Gastroesophageal sphincter (tissue), 3 donors: ENCODE measurements around the gene CDH13.

Experiments
- EP300 ChIP-seq: sonication (generic); formaldehyde crosslinking; IDR thresholded peaks from one replicate; pipeline ENCODE4 v1.6.1; 2017; ENCODE audit warnings: antibody characterized with exemption, mild to moderate bottlenecking
- POLR2A ChIP-seq, 2 donors: fragments of 450-650 bp; IDR thresholded peaks; one replicate each; pipeline ENCODE4 v1.6.1; 2017; ENCODE audit warnings: antibody characterized with exemption in 2 of 2, mild to moderate bottlenecking in 2 of 2, moderate library complexity in 1 of 2
- POLR2AphosphoS5 ChIP-seq: sonication (generic); formaldehyde crosslinking; IDR thresholded peaks from one replicate; pipeline ENCODE4 v1.6.1; 2017; ENCODE audit warnings: antibody characterized with exemption
- TF ChIP-seq, protein P1 (sequence below), 4 experiments: fragments of 200-600 bp in 2 of 4; fragments of 450-650 bp in 2 of 4; sonication (generic) in 1 of 4; IDR thresholded peaks; one replicate each; pipeline ENCODE4 v1.5.1; 2017 to 2019; ENCODE audit warnings: antibody characterized with exemption in 4 of 4, mild to moderate bottlenecking in 2 of 4, moderate library complexity in 2 of 4

DNA sequence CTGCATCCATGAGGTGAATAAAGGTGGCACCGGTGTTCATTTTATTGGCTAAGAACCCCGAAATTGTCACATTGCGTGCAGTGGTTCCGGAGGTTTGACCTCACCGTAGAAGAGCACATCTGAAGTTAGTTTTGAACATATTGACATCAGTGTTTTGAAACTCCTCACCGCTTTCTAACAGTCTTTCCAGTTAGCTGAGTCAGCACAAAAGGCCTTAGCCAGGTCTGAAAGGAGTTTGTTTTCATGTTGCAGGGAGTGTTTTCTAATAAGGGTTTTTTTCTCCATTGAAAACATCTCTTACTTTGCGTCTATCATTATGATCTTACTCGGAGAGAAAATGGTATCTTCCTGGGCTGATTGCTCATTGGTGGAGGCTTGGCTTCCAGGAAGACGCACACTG is 1006.5 kb downstream of the CDH13 start:
- TF ChIP-seq, protein P1, sequence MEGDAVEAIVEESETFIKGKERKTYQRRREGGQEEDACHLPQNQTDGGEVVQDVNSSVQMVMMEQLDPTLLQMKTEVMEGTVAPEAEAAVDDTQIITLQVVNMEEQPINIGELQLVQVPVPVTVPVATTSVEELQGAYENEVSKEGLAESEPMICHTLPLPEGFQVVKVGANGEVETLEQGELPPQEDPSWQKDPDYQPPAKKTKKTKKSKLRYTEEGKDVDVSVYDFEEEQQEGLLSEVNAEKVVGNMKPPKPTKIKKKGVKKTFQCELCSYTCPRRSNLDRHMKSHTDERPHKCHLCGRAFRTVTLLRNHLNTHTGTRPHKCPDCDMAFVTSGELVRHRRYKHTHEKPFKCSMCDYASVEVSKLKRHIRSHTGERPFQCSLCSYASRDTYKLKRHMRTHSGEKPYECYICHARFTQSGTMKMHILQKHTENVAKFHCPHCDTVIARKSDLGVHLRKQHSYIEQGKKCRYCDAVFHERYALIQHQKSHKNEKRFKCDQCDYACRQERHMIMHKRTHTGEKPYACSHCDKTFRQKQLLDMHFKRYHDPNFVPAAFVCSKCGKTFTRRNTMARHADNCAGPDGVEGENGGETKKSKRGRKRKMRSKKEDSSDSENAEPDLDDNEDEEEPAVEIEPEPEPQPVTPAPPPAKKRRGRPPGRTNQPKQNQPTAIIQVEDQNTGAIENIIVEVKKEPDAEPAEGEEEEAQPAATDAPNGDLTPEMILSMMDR (IDR thresholded peaks at IDR 0.05), result no peak
- TF ChIP-seq POLR2A (IDR thresholded peaks at IDR 0.05), result no peak
- no peak for TF ChIP-seq POLR2AphosphoS5
- TF ChIP-seq EP300, result no peak
